ENCODE data around the gene TPX2. TPM values are rescaled to one million over a fixed set of nuclear protein-coding genes. Genes with fewer than 3 reads are reported as not detected.

Gene TPX2
- polyA plus RNA-seq, 1 donor from 2014 or later: 2.1 TPM

DNA sequence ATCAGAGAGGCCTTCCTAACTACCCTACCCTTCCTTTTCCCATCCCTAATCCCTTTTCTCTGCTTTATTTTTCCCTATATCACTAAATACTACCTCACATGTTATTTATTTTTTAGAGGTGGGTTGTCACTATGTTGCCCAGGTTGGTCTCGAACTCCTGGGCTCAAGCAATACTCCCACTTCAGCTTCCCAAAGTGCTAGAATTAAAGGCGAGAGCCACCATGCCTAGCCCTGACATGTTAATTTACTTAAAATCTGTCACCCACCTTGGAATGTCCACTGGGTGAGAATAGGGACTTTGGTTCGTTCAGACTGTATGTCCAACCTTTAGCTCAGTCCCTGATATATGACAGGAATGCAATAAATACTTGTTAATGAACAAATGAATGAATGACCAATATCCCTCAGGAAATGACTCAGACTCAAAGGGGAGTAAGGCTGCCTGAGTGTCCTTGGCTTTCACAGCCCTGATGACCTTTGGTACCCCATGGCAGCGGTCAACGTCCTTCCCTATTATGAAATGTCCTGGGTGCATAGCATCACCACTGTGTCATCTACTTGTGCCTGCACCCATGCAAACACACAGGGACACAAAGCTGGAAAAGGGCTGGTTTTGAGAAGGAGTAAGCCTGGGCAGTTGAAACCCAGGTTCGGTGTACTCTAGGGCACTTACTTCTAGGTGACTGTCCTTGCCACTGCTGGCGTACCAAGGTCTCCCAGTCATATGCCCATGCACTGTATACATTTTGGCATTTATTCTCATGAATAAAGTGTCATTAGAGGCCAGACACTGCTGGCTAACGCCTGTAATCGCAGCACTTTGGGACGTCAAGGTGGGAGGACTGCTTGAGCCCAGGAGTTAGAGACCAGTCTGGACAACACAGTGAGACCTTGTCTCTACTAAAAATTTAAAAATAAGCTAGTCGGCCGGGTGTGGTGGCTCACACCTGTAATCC lies 43.0 kb upstream of the TPX2 start:
- Histone ChIP-seq H3K9me3 (ENCODE audit: low read length) (peaks cover 6% of the 10 kb centered on the region), H3F3A (ENCODE audit: insufficient read depth, low read length, poor library complexity, severe bottlenecking) (no peaks in the 10 kb centered on the region), H3K9me2 (ENCODE audit: insufficient read depth, low read length) (no peaks in the 10 kb centered on the region), H3K9ac (ENCODE audit: low read length) (no peak overlapping the region), H3K79me2 (replicated peaks; ENCODE audit: insufficient read depth, low read length) (peaks cover 33% of the 10 kb centered on the region), H3K4me3 (ENCODE audit: low read length) (no peak overlapping the region), H3K27me3 (ENCODE audit: insufficient read depth, low read depth, low read length) (no peaks in the 10 kb centered on the region), H4K20me1 (ENCODE audit: insufficient read depth) (no peaks in the 10 kb centered on the region), H3K4me2 (ENCODE audit: low read length) (no peak overlapping the region), H3K27ac (ENCODE audit: low read length) (no peak overlapping the region), H3K36me3 (ENCODE audit: insufficient read depth, low read length) (peaks cover 19% of the 10 kb centered on the region), H2AFZ (ENCODE audit: low read depth, low read length) (no peak overlapping the region)
- TF ChIP-seq EP300 (conservative IDR thresholded peaks at IDR 0.05; ENCODE audit: poor library complexity, severe bottlenecking): no peak

DNA sequence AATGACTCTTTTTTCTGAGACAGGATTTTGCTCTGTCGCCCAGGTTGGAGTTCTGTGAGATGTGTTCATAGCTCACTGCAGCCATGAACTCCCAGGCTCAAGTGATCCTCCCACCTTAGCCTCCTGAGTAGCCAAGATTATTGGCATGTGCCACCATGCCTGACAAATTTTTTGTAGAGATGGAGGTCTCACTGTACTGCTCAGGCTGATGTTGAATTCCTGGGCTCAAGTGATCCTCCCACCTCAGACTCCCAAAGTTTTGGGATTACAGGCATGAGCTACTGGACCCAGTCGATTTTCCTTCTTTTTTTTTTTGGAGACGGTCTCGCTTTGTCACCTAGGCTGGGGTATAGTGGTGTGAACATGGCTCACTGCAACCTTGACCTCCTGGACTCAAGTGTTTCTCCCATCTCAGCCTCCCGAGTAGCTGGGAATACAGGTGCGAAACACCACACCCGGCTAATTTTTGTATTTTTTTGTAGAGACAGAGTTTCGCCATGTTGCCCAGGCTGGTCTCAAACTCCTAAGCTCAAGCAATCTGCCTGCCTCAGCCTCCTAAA lies 40.8 kb upstream of the TPX2 start:
- no peak overlapping the region for H3K9ac ChIP-seq (ENCODE audit: low read length)

More for the DNA sequence above, 40.8 kb upstream of the TPX2 start:
- TF ChIP-seq TAF1 (IDR thresholded peaks at IDR 0.05; ENCODE audit: low read depth) (no peak), MXI1 (conservative IDR thresholded peaks at IDR 0.05; ENCODE audit: poor library complexity, severe bottlenecking) (no peak), EP300 (conservative IDR thresholded peaks at IDR 0.05; ENCODE audit: poor library complexity, severe bottlenecking) (no peak), POLR2AphosphoS5 (IDR thresholded peaks at IDR 0.05) (no peak), EZH2 (IDR thresholded peaks at IDR 0.05; ENCODE audit: borderline replicate concordance, insufficient read depth, low read length, poor library complexity, severe bottlenecking) (no peak), SMC3 (conservative IDR thresholded peaks at IDR 0.05; ENCODE audit: poor library complexity) (no peak), RAD21 (conservative IDR thresholded peaks at IDR 0.05) (no peak)
- TF ChIP-seq, protein P1, sequence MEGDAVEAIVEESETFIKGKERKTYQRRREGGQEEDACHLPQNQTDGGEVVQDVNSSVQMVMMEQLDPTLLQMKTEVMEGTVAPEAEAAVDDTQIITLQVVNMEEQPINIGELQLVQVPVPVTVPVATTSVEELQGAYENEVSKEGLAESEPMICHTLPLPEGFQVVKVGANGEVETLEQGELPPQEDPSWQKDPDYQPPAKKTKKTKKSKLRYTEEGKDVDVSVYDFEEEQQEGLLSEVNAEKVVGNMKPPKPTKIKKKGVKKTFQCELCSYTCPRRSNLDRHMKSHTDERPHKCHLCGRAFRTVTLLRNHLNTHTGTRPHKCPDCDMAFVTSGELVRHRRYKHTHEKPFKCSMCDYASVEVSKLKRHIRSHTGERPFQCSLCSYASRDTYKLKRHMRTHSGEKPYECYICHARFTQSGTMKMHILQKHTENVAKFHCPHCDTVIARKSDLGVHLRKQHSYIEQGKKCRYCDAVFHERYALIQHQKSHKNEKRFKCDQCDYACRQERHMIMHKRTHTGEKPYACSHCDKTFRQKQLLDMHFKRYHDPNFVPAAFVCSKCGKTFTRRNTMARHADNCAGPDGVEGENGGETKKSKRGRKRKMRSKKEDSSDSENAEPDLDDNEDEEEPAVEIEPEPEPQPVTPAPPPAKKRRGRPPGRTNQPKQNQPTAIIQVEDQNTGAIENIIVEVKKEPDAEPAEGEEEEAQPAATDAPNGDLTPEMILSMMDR (IDR thresholded peaks at IDR 0.05; ENCODE audit: poor library complexity, severe bottlenecking): no peak
- TF ChIP-seq, protein P2, sequence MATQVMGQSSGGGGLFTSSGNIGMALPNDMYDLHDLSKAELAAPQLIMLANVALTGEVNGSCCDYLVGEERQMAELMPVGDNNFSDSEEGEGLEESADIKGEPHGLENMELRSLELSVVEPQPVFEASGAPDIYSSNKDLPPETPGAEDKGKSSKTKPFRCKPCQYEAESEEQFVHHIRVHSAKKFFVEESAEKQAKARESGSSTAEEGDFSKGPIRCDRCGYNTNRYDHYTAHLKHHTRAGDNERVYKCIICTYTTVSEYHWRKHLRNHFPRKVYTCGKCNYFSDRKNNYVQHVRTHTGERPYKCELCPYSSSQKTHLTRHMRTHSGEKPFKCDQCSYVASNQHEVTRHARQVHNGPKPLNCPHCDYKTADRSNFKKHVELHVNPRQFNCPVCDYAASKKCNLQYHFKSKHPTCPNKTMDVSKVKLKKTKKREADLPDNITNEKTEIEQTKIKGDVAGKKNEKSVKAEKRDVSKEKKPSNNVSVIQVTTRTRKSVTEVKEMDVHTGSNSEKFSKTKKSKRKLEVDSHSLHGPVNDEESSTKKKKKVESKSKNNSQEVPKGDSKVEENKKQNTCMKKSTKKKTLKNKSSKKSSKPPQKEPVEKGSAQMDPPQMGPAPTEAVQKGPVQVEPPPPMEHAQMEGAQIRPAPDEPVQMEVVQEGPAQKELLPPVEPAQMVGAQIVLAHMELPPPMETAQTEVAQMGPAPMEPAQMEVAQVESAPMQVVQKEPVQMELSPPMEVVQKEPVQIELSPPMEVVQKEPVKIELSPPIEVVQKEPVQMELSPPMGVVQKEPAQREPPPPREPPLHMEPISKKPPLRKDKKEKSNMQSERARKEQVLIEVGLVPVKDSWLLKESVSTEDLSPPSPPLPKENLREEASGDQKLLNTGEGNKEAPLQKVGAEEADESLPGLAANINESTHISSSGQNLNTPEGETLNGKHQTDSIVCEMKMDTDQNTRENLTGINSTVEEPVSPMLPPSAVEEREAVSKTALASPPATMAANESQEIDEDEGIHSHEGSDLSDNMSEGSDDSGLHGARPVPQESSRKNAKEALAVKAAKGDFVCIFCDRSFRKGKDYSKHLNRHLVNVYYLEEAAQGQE (IDR thresholded peaks at IDR 0.05; ENCODE audit: borderline replicate concordance): no peak
- Histone ChIP-seq H3K9me2 (ENCODE audit: insufficient read depth, low read length) (no peaks in the 10 kb centered on the region), H4K20me1 (ENCODE audit: insufficient read depth) (no peaks in the 10 kb centered on the region), H3K27ac (ENCODE audit: low read length) (no peak overlapping the region), H3K27me3 (ENCODE audit: insufficient read depth, low read depth, low read length) (no peaks in the 10 kb centered on the region), H3K79me2 (replicated peaks; ENCODE audit: insufficient read depth, low read length) (peaks cover 35% of the 10 kb centered on the region), H3K4me3 (ENCODE audit: low read length) (no peak overlapping the region), H3K4me2 (ENCODE audit: low read length) (no peak overlapping the region), H3F3A (ENCODE audit: insufficient read depth, low read length, poor library complexity, severe bottlenecking) (no peaks in the 10 kb centered on the region), H2AFZ (ENCODE audit: low read depth, low read length) (no peak overlapping the region), H3K36me3 (ENCODE audit: insufficient read depth, low read length) (peaks cover 14% of the 10 kb centered on the region), H3K9me3 (ENCODE audit: low read length) (peaks cover 6% of the 10 kb centered on the region)
